ENCODE data around the gene MED8. TPM values are rescaled to one million over a fixed set of nuclear protein-coding genes. Genes with fewer than 3 reads are reported as not detected.

The MED8 gene
- total and polyA plus RNA-seq, 2 of the 13 experiments (the other 11 are each of a cell fraction or from before 2014, with no cell fraction given) = 16.9 to 77.4 TPM

DNA sequence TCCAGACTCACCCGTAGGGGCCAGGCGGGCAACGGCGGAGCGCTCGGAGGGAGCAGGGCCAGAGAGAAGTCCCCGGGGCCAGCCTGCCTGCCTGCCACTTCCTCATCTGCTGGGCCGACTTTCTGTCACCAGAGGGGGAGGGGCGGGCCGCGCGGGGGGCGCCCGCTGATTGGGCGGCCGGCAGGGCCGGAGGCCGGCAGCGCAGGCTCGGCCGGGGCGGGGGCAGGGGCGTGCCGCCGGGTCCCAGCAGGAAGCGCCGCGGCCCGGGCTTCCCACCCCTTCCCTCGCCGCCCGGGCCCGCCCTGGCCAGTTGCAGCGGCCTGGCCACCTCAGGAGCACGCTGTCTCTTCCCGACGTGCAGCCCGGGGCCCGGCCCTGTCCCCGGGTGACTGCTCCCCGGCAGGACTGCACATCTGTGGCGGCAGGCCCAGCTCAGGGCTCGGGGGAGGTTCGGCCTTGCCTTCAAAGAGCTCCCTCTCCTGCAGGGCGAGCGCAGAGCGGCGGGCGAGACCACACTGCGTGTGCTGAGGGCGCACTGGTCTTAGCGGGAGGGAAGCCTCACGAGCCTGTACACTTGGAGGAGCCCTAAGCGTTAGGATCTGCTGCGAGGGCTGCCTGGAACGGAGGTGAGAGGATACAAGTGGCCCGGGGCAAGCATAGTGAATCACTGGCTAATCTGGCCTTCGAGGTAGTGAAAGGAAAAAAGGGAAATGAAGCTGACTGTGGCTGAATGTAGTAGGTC is 21.5 kb downstream of the MED8 start, which contains the start of gene ELOVL1 (continued):
- TF ChIP-seq, protein P1, sequence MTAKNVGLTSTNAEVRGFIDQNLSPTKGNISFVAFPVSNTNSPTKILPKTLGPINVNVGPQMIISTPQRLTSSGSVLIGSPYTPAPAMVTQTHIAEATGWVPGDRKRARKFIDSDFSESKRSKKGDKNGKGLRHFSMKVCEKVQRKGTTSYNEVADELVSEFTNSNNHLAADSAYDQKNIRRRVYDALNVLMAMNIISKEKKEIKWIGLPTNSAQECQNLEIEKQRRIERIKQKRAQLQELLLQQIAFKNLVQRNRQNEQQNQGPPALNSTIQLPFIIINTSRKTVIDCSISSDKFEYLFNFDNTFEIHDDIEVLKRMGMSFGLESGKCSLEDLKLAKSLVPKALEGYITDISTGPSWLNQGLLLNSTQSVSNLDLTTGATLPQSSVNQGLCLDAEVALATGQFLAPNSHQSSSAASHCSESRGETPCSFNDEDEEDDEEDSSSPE (CRISPR knock-in tag; IDR thresholded peaks at IDR 0.05) = peak; percentile 80
- TF ChIP-seq ZNF644 (CRISPR knock-in tag; IDR thresholded peaks at IDR 0.05; ENCODE audit: low read depth) (no peak), MED1 (CRISPR knock-in tag; IDR thresholded peaks at IDR 0.05) (peak; percentile 64), BORCS8-MEF2B (CRISPR knock-in tag; IDR thresholded peaks at IDR 0.05) (peak; percentile 97), NFYB (CRISPR knock-in tag; IDR thresholded peaks at IDR 0.05) (peak; percentile 54), RFXANK (CRISPR knock-in tag; IDR thresholded peaks at IDR 0.05) (0 out of 2 replicates have a peak, but pooled peaks have one; percentile 33), STAT5B (CRISPR knock-in tag; IDR thresholded peaks at IDR 0.05) (no peak), HDAC2 (CRISPR knock-in tag; IDR thresholded peaks at IDR 0.05) (peak; percentile 72; the same call in 1 of the 2 replicates), ZFP36L1 (CRISPR knock-in tag; IDR thresholded peaks at IDR 0.05) (0 out of 2 replicates have a peak, but pooled peaks have one; percentile 54), ZNF329 (CRISPR knock-in tag; IDR thresholded peaks at IDR 0.05; ENCODE audit: low read depth) (no peak), AKAP8 (CRISPR knock-in tag; IDR thresholded peaks at IDR 0.05) (peak; percentile 83), TBP (CRISPR knock-in tag; IDR thresholded peaks at IDR 0.05) (no peak), FOXP1 (IDR thresholded peaks at IDR 0.05) (no peak), FOXP1 (CRISPR knock-in tag; IDR thresholded peaks at IDR 0.05) (no peak; the same call in 1 of the 2 replicates), GATAD1 (CRISPR knock-in tag; IDR thresholded peaks at IDR 0.05) (peak; percentile 54; the same call in 1 of the 2 replicates), ZFP36L2 (CRISPR knock-in tag; IDR thresholded peaks at IDR 0.05) (0 out of 2 replicates have a peak, but pooled peaks have one; percentile 61)
- TF ChIP-seq, protein P2, sequence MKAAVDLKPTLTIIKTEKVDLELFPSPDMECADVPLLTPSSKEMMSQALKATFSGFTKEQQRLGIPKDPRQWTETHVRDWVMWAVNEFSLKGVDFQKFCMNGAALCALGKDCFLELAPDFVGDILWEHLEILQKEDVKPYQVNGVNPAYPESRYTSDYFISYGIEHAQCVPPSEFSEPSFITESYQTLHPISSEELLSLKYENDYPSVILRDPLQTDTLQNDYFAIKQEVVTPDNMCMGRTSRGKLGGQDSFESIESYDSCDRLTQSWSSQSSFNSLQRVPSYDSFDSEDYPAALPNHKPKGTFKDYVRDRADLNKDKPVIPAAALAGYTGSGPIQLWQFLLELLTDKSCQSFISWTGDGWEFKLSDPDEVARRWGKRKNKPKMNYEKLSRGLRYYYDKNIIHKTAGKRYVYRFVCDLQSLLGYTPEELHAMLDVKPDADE (CRISPR knock-in tag; IDR thresholded peaks at IDR 0.05) = peak; percentile 61; the same call in 1 of the 2 replicates
- TF ChIP-seq, protein P3, sequence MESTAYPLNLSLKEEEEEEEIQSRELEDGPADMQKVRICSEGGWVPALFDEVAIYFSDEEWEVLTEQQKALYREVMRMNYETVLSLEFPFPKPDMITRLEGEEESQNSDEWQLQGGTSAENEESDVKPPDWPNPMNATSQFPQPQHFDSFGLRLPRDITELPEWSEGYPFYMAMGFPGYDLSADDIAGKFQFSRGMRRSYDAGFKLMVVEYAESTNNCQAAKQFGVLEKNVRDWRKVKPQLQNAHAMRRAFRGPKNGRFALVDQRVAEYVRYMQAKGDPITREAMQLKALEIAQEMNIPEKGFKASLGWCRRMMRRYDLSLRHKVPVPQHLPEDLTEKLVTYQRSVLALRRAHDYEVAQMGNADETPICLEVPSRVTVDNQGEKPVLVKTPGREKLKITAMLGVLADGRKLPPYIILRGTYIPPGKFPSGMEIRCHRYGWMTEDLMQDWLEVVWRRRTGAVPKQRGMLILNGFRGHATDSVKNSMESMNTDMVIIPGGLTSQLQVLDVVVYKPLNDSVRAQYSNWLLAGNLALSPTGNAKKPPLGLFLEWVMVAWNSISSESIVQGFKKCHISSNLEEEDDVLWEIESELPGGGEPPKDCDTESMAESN (CRISPR knock-in tag; conservative IDR thresholded peaks at IDR 0.05) = no peak; the same call in 1 of the 2 replicates
- TF ChIP-seq, protein P4, sequence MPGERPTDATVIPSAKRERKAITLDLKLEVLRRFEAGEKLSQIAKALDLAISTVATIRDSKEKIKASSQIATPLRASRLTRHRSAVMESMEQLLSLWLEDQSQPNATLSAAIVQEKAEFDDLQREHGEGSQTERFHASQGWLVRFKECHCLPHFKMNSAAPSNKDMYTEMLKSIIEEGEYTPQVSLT (CRISPR knock-in tag; IDR thresholded peaks at IDR 0.05; ENCODE audit: borderline replicate concordance, low read depth) = no peak
- TF ChIP-seq, protein P5, sequence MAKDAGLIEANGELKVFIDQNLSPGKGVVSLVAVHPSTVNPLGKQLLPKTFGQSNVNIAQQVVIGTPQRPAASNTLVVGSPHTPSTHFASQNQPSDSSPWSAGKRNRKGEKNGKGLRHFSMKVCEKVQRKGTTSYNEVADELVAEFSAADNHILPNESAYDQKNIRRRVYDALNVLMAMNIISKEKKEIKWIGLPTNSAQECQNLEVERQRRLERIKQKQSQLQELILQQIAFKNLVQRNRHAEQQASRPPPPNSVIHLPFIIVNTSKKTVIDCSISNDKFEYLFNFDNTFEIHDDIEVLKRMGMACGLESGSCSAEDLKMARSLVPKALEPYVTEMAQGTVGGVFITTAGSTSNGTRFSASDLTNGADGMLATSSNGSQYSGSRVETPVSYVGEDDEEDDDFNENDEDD (CRISPR knock-in tag; IDR thresholded peaks at IDR 0.05; ENCODE audit: borderline replicate concordance) = peak; percentile 77

Measured in HepG2 (cell line).